NCI-H146 treated with DMSO at 0.1 percent for 48 hours (cell line): ENCODE measurements around the gene ECSIT.

Experiments used
- DNase-seq: peaks from one replicate; lab custom pipeline; 2025; ENCODE audit not compliant: unreplicated experiment; lab: John Stamatoyannopoulos, UW

The ECSIT gene

GRCh38 chr19:11505032-11505503 lies 23.9 kb downstream of the ECSIT start:
- DNase-seq = peak; percentile 90

- no peak for DNase-seq
These were observed 24.4 kb downstream of the ECSIT start for GRCh38 chr19:11504502-11505031.

- no peak for DNase-seq
These were observed 29.0 kb downstream of the ECSIT start for GRCh38 chr19:11499890-11500420.

GRCh38 chr19:11499220-11499726 lies 29.7 kb downstream of the ECSIT start:
- DNase-seq = no peak

- peak; percentile 8 for DNase-seq
These were observed 32.4 kb downstream of the ECSIT start for GRCh38 chr19:11496391-11497163.

- DNase-seq = no peak
These were observed 33.0 kb downstream of the ECSIT start for GRCh38 chr19:11495885-11496284.

GRCh38 chr19:11495481-11495880 lies 33.5 kb downstream of the ECSIT start:
- no peak for DNase-seq

GRCh38 chr19:11494634-11495285 lies 34.2 kb downstream of the ECSIT start:
- DNase-seq = no peak

GRCh38 chr19:11489378-11489777 lies 39.6 kb downstream of the ECSIT start:
- DNase-seq = no peak

GRCh38 chr19:11486661-11487503 lies 42.1 kb downstream of the ECSIT start:
- no peak for DNase-seq

- no peak for DNase-seq
These were observed 43.6 kb downstream of the ECSIT start for GRCh38 chr19:11485245-11485837.

- no peak for DNase-seq
These were observed 45.4 kb downstream of the ECSIT start for GRCh38 chr19:11483366-11484111.

- DNase-seq = peak; percentile 69
These were observed 46.4 kb downstream of the ECSIT start for GRCh38 chr19:11482384-11483050.

- DNase-seq = peak; percentile 98
These were observed 47.2 kb downstream of the ECSIT start for GRCh38 chr19:11481534-11482383.

GRCh38 chr19:11480715-11481533 lies 48.0 kb downstream of the ECSIT start, which contains the start of gene ELAVL3:
TSS of gene ELAVL3 (minus strand) at chr19:11481046. CDS start at chr19:11480608, 438 bp downstream.
- DNase-seq = peak; percentile 69

- DNase-seq = peak; percentile 16
These were observed 48.8 kb downstream of the ECSIT start for GRCh38 chr19:11479898-11480714.
